GM18498 (cell line): ENCODE measurements around the gene LEFTY1.
"Not testable (repeated sequence)": the region's sequence is repeated elsewhere in the genome, so short reads cannot be mapped to it uniquely, and the experiment has no call there.

Experiments
- ATAC-seq: cut with Tn5 transposase; IDR thresholded peaks from one replicate; pipeline ENCODE4 v1.9.1; 2021; ENCODE audit warnings: mild to moderate bottlenecking, moderate library complexity; ENCODE audit not compliant: unreplicated experiment

The LEFTY1 gene

GRCh38 chr1:225851805-225852204, 37.1 kb downstream of the LEFTY1 start:
- ATAC-seq: peak; percentile 56

- ATAC-seq: no peak
Measured at GRCh38 chr1:225850370-225850769, 38.6 kb downstream of the LEFTY1 start.

- ATAC-seq: no peak
Measured at GRCh38 chr1:225849925-225850324, 39.0 kb downstream of the LEFTY1 start.

GRCh38 chr1:225848030-225848955, 40.7 kb downstream of the LEFTY1 start:
- peak; percentile 66 for ATAC-seq

- no peak for ATAC-seq
Measured at GRCh38 chr1:225847610-225848009, 41.3 kb downstream of the LEFTY1 start.

- ATAC-seq: no peak
Measured at GRCh38 chr1:225846331-225847310, 42.3 kb downstream of the LEFTY1 start.

- ATAC-seq: no peak
Measured at GRCh38 chr1:225845571-225846259, 43.2 kb downstream of the LEFTY1 start.

- ATAC-seq: no peak
Measured at GRCh38 chr1:225845097-225845496, 43.8 kb downstream of the LEFTY1 start.

GRCh38 chr1:225844236-225845061, 44.5 kb downstream of the LEFTY1 start:
- no peak for ATAC-seq

- no peak for ATAC-seq
Measured at GRCh38 chr1:225843426-225843795, 45.5 kb downstream of the LEFTY1 start.

GRCh38 chr1:225842788-225843425, 46.0 kb downstream of the LEFTY1 start:
- no peak for ATAC-seq

- no peak for ATAC-seq
Measured at GRCh38 chr1:225842074-225842473, 46.9 kb downstream of the LEFTY1 start.

GRCh38 chr1:225840713-225841112, 48.2 kb downstream of the LEFTY1 start:
- no peak for ATAC-seq

- no peak for ATAC-seq
Measured at GRCh38 chr1:225840223-225840610, 48.7 kb downstream of the LEFTY1 start.

- no peak for ATAC-seq
Measured at GRCh38 chr1:225838793-225839192, 50.2 kb downstream of the LEFTY1 start.

- ATAC-seq: not testable (repeated sequence)
Measured at GRCh38 chr1:225836296-225836695, 52.6 kb downstream of the LEFTY1 start.
